WERI-Rb-1 (cell line): ENCODE measurements around the gene IFT43.

Experiments
- DNase-seq: peaks from one replicate; pipeline ENCODE4 v3.0.0-alpha.2; 2020
- H3K27ac ChIP-seq: fragments of 250-450 bp; sonication (Bioruptor Pico); 2 replicates; pipeline ENCODE4 v1.5.1; 2020; ENCODE audit warnings: mild to moderate bottlenecking, moderate library complexity
- H3K27me3 ChIP-seq: fragments of 250-450 bp; sonication (Bioruptor Pico); 2 replicates; pipeline ENCODE4 v1.5.1; 2021; ENCODE audit warnings: mild to moderate bottlenecking, low read depth, moderate library complexity; ENCODE audit not compliant: insufficient read depth, severe bottlenecking
- H3K36me3 ChIP-seq: fragments of 250-450 bp; sonication (Bioruptor Pico); 2 replicates; pipeline ENCODE4 v1.5.1; 2020; ENCODE audit warnings: mild to moderate bottlenecking, moderate library complexity
- H3K4me3 ChIP-seq: 2 replicates; pipeline ENCODE4 v1.5.1; 2011; ENCODE audit warnings: low read depth, mild to moderate bottlenecking, control low read depth, low read length
- H3K9me3 ChIP-seq: fragments of 250-450 bp; sonication (Bioruptor Pico); 2 replicates; pipeline ENCODE4 v1.5.1; 2021; ENCODE audit warnings: mild to moderate bottlenecking, moderate library complexity; ENCODE audit not compliant: severe bottlenecking
- CTCF ChIP-seq: IDR thresholded peaks from 2 replicates; pipeline ENCODE4 v1.5.1; 2011; ENCODE audit warnings: low read depth, mild to moderate bottlenecking, control low read depth, inconsistent platforms, low read length

The IFT43 gene

GRCh38 chr14:75976826-75977581 lies 8.6 kb upstream of the IFT43 start:
- Histone ChIP-seq H3K27ac (no peak overlapping the region), H3K36me3 (no peaks in the 10 kb centered on the region), H3K4me3 (no peak overlapping the region), H3K27me3 (no peaks in the 10 kb centered on the region), H3K9me3 (no peaks in the 10 kb centered on the region)
- no peak for DNase-seq
- TF ChIP-seq CTCF: no peak

GRCh38 chr14:75977582-75977943 lies 8.0 kb upstream of the IFT43 start:
- Histone ChIP-seq H3K27me3 (no peaks in the 10 kb centered on the region), H3K4me3 (no peak overlapping the region), H3K9me3 (no peaks in the 10 kb centered on the region), H3K27ac (no peak overlapping the region), H3K36me3 (no peaks in the 10 kb centered on the region)
- no peak for DNase-seq
- TF ChIP-seq CTCF: no peak

- no peak for TF ChIP-seq CTCF
- no peak overlapping the region for H3K4me3 ChIP-seq
- H3K9me3 ChIP-seq: no peaks in the 10 kb centered on the region
- no peaks in the 10 kb centered on the region for H3K27me3 ChIP-seq
- DNase-seq: no peak
- no peaks in the 10 kb centered on the region for H3K36me3 ChIP-seq
- no peak overlapping the region for H3K27ac ChIP-seq
Observed at GRCh38 chr14:75978249-75978731, 7.3 kb upstream of the IFT43 start.

DNA sequence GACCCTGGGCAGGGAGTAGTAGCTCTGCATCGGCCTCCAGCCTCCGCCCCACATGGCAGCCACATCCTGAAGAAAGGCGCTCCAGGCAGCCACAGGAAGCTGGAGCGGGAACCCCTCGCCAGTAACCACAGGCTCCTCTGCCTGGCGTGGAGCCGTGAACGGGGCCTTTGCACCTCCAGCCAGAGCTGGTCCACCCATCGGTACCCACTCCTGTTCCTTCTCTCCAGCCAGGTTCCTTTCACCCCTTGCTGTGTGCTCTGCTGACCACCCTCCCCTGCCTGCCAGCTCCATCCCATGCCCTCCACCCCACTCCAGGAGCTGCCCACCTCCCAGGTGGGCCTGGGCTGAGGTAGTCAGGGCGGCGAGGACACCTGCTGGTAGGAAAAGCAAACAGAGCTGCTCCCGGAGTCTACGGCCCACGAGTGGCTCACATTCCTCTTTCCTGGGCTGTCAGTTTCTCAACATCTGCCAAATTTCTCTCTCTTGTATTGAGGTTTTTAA lies 6.4 kb upstream of the IFT43 start:
- no peaks in the 10 kb centered on the region for H3K9me3 ChIP-seq
- TF ChIP-seq CTCF: peak; percentile 85
- peak; percentile 57 for DNase-seq
- no peak overlapping the region for H3K4me3 ChIP-seq
- H3K36me3 ChIP-seq: no peaks in the 10 kb centered on the region
- no peak overlapping the region for H3K27ac ChIP-seq
- H3K27me3 ChIP-seq: no peaks in the 10 kb centered on the region

- TF ChIP-seq CTCF: no peak
- Histone ChIP-seq H3K4me3 (no peak overlapping the region), H3K27ac (no peak overlapping the region), H3K36me3 (no peaks in the 10 kb centered on the region), H3K9me3 (no peaks in the 10 kb centered on the region), H3K27me3 (no peaks in the 10 kb centered on the region)
- DNase-seq: no peak
Observed at GRCh38 chr14:75979648-75980565, 5.7 kb upstream of the IFT43 start.
